Measurements from ENCODE around the gene OR6M1.

The OR6M1 gene

DNA sequence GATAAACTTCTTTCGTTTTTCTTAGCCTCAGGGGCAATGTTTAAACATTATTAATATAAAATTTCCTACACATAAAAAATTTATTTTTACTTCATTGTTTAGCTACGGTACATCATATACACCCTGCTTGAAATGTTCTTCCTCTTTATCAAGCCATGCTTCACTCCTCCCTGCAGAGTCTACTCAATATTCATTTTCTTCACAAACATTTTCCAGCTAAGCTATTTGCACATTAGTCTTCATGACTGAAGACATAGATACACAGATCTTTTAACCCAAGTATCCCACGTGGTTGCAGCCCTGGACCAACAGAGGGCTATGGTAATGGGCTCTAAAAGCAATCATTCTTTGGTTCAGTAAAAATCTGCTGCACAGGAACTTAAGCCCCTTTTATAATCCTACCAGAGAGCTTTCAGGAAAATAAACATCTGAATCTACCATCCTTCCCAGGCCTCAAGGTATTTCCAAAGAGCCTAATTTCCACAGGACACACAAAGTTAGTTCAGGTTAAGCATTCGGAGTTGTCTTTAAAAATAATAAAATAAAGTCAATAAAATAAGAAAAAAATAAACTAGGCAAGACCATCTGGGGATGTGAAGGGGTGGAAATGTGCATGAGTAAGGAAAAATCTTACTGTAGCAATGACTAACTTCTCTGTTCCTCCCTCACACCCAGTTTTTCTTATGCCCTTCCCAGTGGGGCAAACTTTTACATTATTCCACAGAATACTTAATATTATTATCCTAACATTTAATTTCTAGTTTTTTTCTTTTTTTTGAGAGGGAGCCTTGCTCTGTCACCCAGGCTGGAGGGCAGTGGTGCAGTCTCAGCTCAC lies 30.2 kb downstream of the OR6M1 start:
- DNase-seq (ENCODE audit: low read depth in 3 of 3, low spot score in 1 of 3), result no peak

DNA sequence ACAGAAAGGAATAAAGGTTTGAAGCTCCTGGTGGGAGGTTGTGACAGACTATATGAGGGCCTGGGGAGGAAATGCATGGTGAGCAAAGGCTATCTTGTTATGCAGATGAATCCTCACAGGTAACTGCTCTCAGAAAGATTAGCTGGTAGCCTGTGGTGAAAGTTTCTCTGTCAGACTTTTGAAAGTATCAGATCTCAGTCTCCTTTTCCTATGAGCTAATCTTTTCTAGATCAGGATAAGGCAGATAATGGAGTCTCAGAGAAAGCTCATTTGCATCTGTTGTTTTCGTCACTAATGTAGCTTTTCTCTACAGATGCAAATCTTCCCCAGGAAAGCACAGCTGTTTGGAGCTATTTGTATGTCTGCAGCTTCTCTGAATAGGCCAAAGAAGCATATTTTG lies 30.9 kb downstream of the OR6M1 start:
- no peak for DNase-seq (ENCODE audit: low read depth in 3 of 3, low spot score in 1 of 3)

DNA sequence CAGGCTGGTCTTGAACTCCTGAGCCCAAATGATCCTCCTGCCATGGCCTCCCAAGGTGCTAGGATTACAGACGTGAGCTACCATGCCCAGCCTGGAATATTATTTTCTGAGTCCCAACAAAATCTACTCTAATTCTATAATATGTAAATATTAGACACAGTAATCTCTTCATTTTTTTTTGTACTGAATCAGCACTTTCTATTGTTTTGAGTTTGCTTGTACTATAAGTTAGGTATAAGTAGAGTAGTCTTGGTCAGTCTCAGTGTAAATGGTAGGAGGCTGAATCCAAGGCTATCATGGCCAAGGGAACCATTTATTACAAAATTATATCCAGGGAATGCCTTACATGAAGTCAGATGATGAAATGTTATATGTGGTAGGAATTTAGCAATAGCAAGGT lies 32.2 kb downstream of the OR6M1 start:
- DNase-seq (ENCODE audit: low read depth in 3 of 3, low spot score in 1 of 3), result no peak

DNA sequence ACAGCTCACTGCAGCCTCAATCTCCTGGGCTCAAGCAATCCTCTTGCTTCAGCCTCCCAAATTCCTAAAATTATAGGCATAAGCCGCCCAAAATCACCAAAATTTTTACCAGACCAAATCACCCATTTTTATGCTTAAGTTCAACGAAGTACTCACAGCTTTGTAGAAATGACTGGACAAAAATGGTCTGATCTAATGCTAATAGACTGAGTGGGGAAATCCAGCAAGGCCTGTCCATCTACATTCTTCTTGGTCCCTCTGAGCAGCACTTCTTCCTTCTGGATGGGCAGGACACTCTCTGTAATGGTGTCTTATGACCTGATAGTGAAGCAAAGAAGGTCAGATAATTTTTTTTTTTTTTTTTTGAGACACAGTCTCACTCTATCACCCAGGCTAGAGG lies 33.1 kb downstream of the OR6M1 start:
- no peak for DNase-seq (ENCODE audit: low read depth in 3 of 3, low spot score in 1 of 3)

DNA sequence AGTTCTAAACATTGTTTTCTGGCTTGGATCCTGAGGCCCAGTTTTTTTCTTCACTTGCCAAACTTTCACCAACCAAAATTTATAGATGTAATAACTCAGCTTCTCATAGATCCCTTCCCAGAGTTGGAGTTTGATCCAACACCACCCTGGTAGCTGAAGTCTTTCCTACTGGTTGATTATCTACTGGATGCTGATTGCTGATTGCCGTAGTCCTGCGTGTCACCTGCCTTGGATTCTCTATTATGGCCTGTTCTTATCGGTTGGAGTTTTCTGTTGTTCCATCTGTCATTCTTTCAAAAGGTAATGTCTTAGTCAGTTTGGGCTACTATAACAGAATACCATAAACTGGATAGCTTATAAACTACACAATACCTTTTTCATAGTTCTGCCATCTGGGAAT lies 34.5 kb downstream of the OR6M1 start:
- no peak for DNase-seq (ENCODE audit: low read depth in 3 of 3, low spot score in 1 of 3)

DNA sequence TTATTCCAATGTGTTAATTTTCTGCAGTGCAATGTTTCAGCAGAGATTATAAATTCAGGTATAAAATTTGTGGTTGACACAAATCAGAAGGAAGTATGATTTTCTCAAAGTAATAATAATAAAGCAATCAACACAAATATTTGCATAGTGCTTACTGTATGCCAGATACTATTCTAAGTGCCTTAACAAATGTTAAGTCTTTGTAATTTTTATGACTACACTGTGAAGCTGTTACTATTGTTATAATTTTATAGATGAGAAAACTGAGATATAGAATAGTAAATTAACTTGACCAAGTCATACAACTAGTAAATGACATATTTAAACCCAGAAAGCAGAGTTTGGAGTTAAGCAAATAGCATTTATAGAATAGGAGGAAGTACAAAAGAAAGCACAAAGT lies 35.4 kb downstream of the OR6M1 start:
- no peak for DNase-seq (ENCODE audit: low read depth in 3 of 3, low spot score in 1 of 3)

DNA sequence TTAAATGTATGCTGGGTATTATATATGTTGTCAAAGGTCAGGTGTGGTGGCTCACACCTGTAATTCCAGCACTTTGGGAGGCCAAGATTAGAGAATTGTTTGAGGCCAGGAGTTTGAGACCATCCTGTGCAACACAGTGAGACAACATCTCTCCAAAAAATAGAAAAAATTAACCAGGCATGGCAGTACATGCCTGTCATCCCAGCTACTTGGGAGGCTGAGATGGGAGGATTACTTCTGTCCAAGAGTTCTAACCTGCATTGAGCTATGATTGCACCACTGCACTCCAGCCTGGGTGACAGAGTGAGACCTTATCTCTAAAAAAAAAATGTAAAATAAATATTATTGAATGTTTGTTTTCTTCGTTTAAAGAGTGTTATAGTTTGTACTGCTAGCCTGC lies 40.5 kb downstream of the OR6M1 start:
- DNase-seq (ENCODE audit: low read depth in 3 of 3, low spot score in 1 of 3), result no peak

DNA sequence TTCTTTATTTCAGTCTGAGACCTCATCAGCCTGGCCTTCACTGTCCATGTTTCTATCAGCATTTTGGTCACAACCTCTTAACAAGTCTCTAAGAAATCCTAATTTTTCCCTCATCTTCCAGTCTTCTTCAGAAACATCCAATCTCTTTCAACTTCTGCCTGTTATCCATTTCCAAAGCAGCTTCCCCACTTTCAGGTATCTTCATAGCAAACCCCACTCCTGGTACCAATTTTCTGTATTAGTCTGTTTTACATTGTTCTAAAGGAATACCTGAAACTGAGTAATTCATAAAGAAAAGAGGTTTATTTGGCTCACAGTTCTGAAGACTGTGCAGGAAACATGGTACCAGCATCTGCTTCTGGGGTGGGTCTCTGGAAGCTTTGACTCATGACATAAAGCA lies 43.7 kb downstream of the OR6M1 start:
- no peak for DNase-seq (ENCODE audit: low read depth in 3 of 3, low spot score in 1 of 3)

DNA sequence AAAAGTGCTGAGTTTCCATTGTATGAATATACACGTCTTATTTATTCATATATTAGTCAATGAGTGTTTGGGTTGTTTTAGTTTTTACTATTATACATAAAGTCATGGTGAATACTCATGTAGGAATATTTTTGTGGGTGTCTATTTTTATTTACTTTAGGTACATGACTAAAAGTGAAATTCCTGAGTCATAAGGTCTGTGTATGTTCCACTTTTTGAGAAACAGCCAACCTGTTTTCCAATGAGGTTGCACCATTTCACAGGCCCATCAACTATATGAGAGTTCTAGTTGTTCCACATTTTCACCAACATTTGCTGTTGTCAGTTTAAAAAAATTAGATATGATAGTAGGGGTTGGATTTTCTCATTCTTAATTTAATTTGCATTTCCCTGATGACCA lies 45.3 kb downstream of the OR6M1 start:
- DNase-seq (ENCODE audit: low read depth in 3 of 3, low spot score in 1 of 3), result no peak

DNA sequence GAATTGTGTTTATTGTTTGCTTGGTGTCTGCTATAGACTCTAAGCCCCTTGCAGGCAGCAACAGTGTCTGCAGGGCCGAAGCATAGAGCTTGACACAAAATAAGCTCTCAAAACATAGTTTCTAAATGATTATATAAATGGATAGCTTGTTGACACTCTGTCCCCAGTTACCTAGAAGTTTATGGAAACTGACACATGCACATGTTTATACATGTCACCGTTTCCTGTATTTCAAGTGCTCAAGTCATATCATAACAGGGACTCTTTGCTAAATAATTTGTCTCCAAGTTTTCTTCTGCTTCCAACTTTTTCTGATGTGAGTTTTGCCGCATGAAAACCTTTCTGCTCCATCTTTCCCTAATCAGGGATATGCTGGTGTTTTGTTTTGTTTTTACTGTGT lies 48.2 kb downstream of the OR6M1 start:
- no peak for DNase-seq (ENCODE audit: low read depth in 3 of 3, low spot score in 1 of 3)

DNA sequence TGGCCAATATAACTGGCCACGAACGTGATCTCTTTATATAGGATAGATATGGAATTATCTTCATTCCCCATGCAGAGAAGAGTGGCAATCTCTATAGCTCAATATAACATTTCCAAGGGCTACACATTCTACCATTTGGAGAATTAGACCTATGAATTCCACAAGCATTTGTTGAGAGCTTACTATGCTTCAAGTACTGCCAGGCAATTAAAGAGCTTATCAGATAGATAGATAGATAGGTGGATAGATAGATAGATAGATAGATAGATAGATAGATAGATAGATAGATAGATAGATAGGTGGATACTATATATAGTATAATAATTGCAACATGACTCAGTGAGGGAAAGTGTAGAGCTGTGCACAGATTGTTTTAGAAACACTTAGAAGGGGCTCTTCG lies 50.3 kb downstream of the OR6M1 start:
- no peak for DNase-seq (ENCODE audit: low read depth in 3 of 3, low spot score in 1 of 3)
